SK-N-SH (cell line): Measurements from ENCODE around the gene SLC22A4. TPM values are rescaled to one million over a fixed set of nuclear protein-coding genes. Genes with fewer than 3 reads are reported as not detected.

ENCODE experiments used
- CTCF ChIA-PET: fragments of 300-600, 350-600 bp; formaldehyde crosslinking; extraction: SDS; loops from one replicate; lab custom pipeline; 2021; lab: Yijun Ruan, JAX
- POLR2A ChIA-PET: fragments of 350-600 bp; sonication (Branson Sonifier 250); formaldehyde crosslinking; extraction: SDS; loops from one replicate; lab custom pipeline; 2020; ENCODE audit warnings: antibody characterized with exemption, inconsistent platforms; lab: Yijun Ruan, JAX
- DNase-seq: peaks from one replicate; pipeline ENCODE4 v3.0.0; 2012
- H2AFZ ChIP-seq: fragments of 200-600 bp; sonication (generic); 2 replicates; pipeline ENCODE4 v1.8.1; 2016; ENCODE audit warnings: antibody characterized with exemption, mild to moderate bottlenecking, low read depth
- H3F3A ChIP-seq: fragments of 200-600 bp; sonication (generic); replicated peaks from 2 replicates; pipeline ENCODE3; 2016; ENCODE audit warnings: antibody characterized with exemption, mild to moderate bottlenecking; ENCODE audit not compliant: insufficient read depth
- H3K27ac ChIP-seq, 2 experiments: fragments of 200-500 bp in 1 of 2; fragments of 200-600 bp in 1 of 2; sonication (Bioruptor generic) in 1 of 2; sonication (generic), shearing (Covaris generic) in 1 of 2; 2 replicates each; pipeline versions ENCODE4 v1.5.1 to v1.6.1; 2014 to 2016; ENCODE audit warnings: low read depth in 2 of 2, inconsistent platforms in 1 of 2, low read length in 1 of 2, mild to moderate bottlenecking in 1 of 2, mixed read lengths in 1 of 2
- H3K27me3 ChIP-seq: fragments of 200-600 bp; sonication (generic), shearing (Covaris generic); 2 replicates; pipeline ENCODE4 v1.6.1; 2016; ENCODE audit warnings: mixed run types; ENCODE audit not compliant: insufficient read depth
- H3K36me3 ChIP-seq, 2 experiments: fragments of 200-500 bp in 1 of 2; fragments of 200-600 bp in 1 of 2; sonication (Bioruptor generic) in 1 of 2; sonication (generic) in 1 of 2; replicated peaks in 1 of 2; 2 replicates each; pipeline versions ENCODE3 to v1.5.1; 2014 to 2016; ENCODE audit warnings: low read length in 1 of 2, mild to moderate bottlenecking in 1 of 2; ENCODE audit not compliant: insufficient read depth in 2 of 2, control insufficient read depth in 1 of 2
- H3K4me1 ChIP-seq, 2 experiments: fragments of 200-500 bp in 1 of 2; fragments of 200-600 bp in 1 of 2; sonication (Bioruptor generic) in 1 of 2; sonication (generic), shearing (Covaris generic) in 1 of 2; 2 replicates each; pipeline versions ENCODE4 v1.5.1 to v1.6.1; 2014 to 2016; ENCODE audit warnings: low read depth in 1 of 2, low read length in 1 of 2, mixed run types in 1 of 2; ENCODE audit not compliant: insufficient read depth in 2 of 2, control insufficient read depth in 1 of 2
- H3K4me2 ChIP-seq: fragments of 200-600 bp; sonication (generic), shearing (Covaris generic); 2 replicates; pipeline ENCODE4 v1.6.1; 2017; ENCODE audit warnings: mixed run types
- H3K4me3 ChIP-seq, 2 experiments: fragments of 200-500 bp in 1 of 2; fragments of 200-600 bp in 1 of 2; sonication (Bioruptor generic) in 1 of 2; sonication (generic), shearing (Covaris generic) in 1 of 2; 2 replicates each; pipeline versions ENCODE4 v1.5.1 to v1.8.1; 2014 to 2016; ENCODE audit warnings: low read depth in 2 of 2, inconsistent platforms in 1 of 2, low read length in 1 of 2, mild to moderate bottlenecking in 1 of 2, mixed read lengths in 1 of 2, moderate library complexity in 1 of 2
- H3K79me2 ChIP-seq: fragments of 200-600 bp; sonication (generic); 2 replicates; pipeline ENCODE4 v1.8.1; 2017; ENCODE audit warnings: mild to moderate bottlenecking; ENCODE audit not compliant: insufficient read depth
- H3K9ac ChIP-seq: fragments of 200-600 bp; sonication (generic); 2 replicates; pipeline ENCODE4 v1.6.1; 2017; ENCODE audit warnings: mixed run types
- H3K9me2 ChIP-seq: fragments of 200-600 bp; sonication (generic); 2 replicates; pipeline ENCODE4 v1.6.1; 2017; ENCODE audit warnings: mixed run types
- H3K9me3 ChIP-seq: fragments of 200-600 bp; sonication (generic); 2 replicates; pipeline ENCODE4 v1.6.1; 2017; ENCODE audit warnings: mixed run types, mild to moderate bottlenecking, moderate library complexity
- H4K20me1 ChIP-seq: fragments of 200-600 bp; sonication (generic); 2 replicates; pipeline ENCODE4 v1.6.1; 2017; ENCODE audit warnings: mild to moderate bottlenecking, mixed run types; ENCODE audit not compliant: insufficient read depth
- EP300 ChIP-seq, 2 experiments: IDR thresholded peaks; 2 replicates each; pipeline versions ENCODE4 v1.4.0 to v1.6.1; 2012; ENCODE audit warnings: borderline replicate concordance in 1 of 2, low read depth in 1 of 2, low read length in 1 of 2
- FOSL2 ChIP-seq: IDR thresholded peaks from 2 replicates; pipeline ENCODE4 v1.4.0; 2012; ENCODE audit warnings: low read depth, mild to moderate bottlenecking, moderate library complexity, borderline replicate concordance
- FOXM1 ChIP-seq: IDR thresholded peaks from 2 replicates; pipeline ENCODE4 v1.4.0; 2012; ENCODE audit warnings: low read depth, mild to moderate bottlenecking
- GABPA ChIP-seq: IDR thresholded peaks from 2 replicates; pipeline ENCODE4 v1.4.0; 2012; ENCODE audit warnings: low read depth, mild to moderate bottlenecking
- MEF2A ChIP-seq: IDR thresholded peaks from 2 replicates; pipeline ENCODE4 v1.4.0; 2012; ENCODE audit warnings: low read depth, borderline replicate concordance
- MXI1 ChIP-seq: IDR thresholded peaks from 2 replicates; pipeline ENCODE4 v1.6.1; 2012; ENCODE audit warnings: mild to moderate bottlenecking, low read depth, low read length, improper control_type of control experiment
- POLR2AphosphoS5 ChIP-seq: IDR thresholded peaks from 2 replicates; pipeline ENCODE4 v1.6.1; 2012; ENCODE audit warnings: low read depth, low read length
- RFX5 ChIP-seq: IDR thresholded peaks from 2 replicates; pipeline ENCODE4 v1.6.1; 2012; ENCODE audit warnings: mild to moderate bottlenecking, improper control_type of control experiment, low read length
- SIN3A ChIP-seq: IDR thresholded peaks from 2 replicates; pipeline ENCODE4 v1.6.1; 2012; ENCODE audit warnings: low read depth, mild to moderate bottlenecking, low read length, moderate library complexity, borderline replicate concordance
- YY1 ChIP-seq: IDR thresholded peaks from 2 replicates; pipeline ENCODE4 v1.4.0; 2012; ENCODE audit warnings: low read depth, mild to moderate bottlenecking
- WGBS: methylation state at CpG from one replicate; pipeline ENCODE4 v1.1.6; 2017; ENCODE audit warnings: low lambda C conversion rate; 5-methylcytosine and 5-hydroxymethylcytosine counted together
- polyA plus RNA-seq, 3 experiments: library from polyadenylated mRNA; depleted of rRNA; stranded (reverse); fragments of >200 nt; gene quantifications; 2 replicates each; pipeline ENCODE4 v1.2.3, GENCODE V29; 2012
- TF ChIP-seq, protein P1 (sequence below): fragments of 150-350 bp; IDR thresholded peaks from 2 replicates; pipeline ENCODE4 v1.6.1; 2017; ENCODE audit warnings: antibody characterized with exemption, low read length, low read depth, borderline replicate concordance
- TF ChIP-seq, protein P2 (sequence below): IDR thresholded peaks from 2 replicates; pipeline ENCODE4 v1.4.0; 2012; ENCODE audit warnings: low read depth
- TF ChIP-seq, protein P3 (sequence below): IDR thresholded peaks from 2 replicates; pipeline ENCODE4; 2012
- TF ChIP-seq, protein P4 (sequence below): IDR thresholded peaks from 2 replicates; pipeline ENCODE4 v1.4.0; 2012; ENCODE audit warnings: low read depth, borderline replicate concordance
- TF ChIP-seq, protein P5 (sequence below): IDR thresholded peaks from 2 replicates; pipeline ENCODE4 v1.6.1; 2012; ENCODE audit warnings: mild to moderate bottlenecking, low read depth, low read length, moderate library complexity

The SLC22A4 gene
- polyA plus RNA-seq, 1 of the 3 experiments (the other 2 are of a cell fraction), result 3.3 TPM

DNA sequence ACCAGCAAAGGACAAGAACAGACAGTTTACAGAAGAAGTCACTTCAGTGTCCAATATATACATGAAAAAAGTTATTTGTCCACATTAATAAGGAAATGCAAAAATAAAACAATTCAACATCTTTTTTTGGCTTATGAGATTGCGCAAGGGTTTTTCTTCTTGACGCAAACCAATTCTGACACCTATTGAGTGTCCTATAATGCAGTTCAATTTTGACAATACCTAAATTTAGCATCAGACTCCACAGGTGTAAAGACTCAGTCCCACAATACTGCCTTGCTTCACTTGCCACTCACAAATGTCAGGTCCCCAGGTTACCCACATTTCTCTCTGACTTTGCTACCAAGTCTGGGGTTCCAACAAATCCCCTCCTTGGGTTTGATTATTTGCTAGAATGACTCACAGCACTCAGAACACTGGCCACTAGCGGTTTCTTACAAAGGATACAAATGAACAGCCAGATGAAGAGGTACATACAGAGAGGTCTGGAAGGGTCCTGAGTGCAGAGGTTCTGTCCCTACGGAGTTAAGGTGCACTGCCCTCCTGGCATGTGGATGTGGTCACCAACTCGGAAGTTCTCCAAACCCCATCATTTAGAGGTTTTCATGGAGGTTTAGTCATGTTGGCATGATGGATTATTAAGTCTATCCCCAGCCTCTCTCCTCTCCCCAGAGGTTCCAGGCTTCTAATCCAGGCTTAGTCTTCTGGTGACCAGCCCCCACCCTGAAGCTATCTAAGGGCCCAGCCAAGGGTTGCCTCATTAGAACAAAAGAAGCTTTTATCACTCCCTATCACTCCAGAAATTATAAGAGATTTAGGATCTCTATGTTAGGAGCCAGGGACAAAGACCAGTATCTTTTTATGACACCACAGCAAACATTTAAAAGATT is 48.3 kb downstream of the SLC22A4 start:
- ChIA-PET CTCF (interaction anchor here (0.6 to 1.2 kb wide), 2 partner anchors 17 to 162 kb away, joined by 3 read pairs; no protein-coding TSS in a partner anchor), POLR2A (no interaction called here)
- H3K27ac ChIP-seq, result no peak overlapping the region
- WGBS, result 70% methylated on average over 5 of the region's 5 CpGs
- no peaks in the 10 kb centered on the region; a peak in 1 of 4 replicates for H3K4me1 ChIP-seq
- no peaks in the 10 kb centered on the region for H3K9me3 ChIP-seq
- no peaks in the 10 kb centered on the region for H3K9me2 ChIP-seq
- H3K36me3 ChIP-seq, result peaks cover 4 to 16% of the 10 kb centered on the region in 2 experiments
- H4K20me1 ChIP-seq, result no peaks in the 10 kb centered on the region
- no peak overlapping the region for H3K9ac ChIP-seq
- H2AFZ ChIP-seq, result no peak overlapping the region
- H3K27me3 ChIP-seq, result no peaks in the 10 kb centered on the region
- H3K79me2 ChIP-seq, result no peaks in the 10 kb centered on the region
- no peak for DNase-seq
- H3K4me3 ChIP-seq, result no peak overlapping the region
- TF ChIP-seq EP300 (IDR thresholded peaks at IDR 0.05; ENCODE audit: borderline replicate concordance in 1 of 2, low read depth in 1 of 2, low read length in 1 of 2), result no peak
- TF ChIP-seq FOSL2, result no peak
- TF ChIP-seq, protein P1, sequence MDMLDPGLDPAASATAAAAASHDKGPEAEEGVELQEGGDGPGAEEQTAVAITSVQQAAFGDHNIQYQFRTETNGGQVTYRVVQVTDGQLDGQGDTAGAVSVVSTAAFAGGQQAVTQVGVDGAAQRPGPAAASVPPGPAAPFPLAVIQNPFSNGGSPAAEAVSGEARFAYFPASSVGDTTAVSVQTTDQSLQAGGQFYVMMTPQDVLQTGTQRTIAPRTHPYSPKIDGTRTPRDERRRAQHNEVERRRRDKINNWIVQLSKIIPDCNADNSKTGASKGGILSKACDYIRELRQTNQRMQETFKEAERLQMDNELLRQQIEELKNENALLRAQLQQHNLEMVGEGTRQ, result no peak
- no peak for TF ChIP-seq MXI1
- TF ChIP-seq, protein P2, sequence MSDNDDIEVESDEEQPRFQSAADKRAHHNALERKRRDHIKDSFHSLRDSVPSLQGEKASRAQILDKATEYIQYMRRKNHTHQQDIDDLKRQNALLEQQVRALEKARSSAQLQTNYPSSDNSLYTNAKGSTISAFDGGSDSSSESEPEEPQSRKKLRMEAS, result no peak
- no peak for TF ChIP-seq MEF2A
- TF ChIP-seq, protein P3, sequence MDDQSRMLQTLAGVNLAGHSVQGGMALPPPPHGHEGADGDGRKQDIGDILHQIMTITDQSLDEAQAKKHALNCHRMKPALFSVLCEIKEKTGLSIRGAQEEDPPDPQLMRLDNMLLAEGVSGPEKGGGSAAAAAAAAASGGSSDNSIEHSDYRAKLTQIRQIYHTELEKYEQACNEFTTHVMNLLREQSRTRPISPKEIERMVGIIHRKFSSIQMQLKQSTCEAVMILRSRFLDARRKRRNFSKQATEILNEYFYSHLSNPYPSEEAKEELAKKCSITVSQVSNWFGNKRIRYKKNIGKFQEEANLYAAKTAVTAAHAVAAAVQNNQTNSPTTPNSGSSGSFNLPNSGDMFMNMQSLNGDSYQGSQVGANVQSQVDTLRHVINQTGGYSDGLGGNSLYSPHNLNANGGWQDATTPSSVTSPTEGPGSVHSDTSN, result no peak
- TF ChIP-seq, all 33 proteins: peak for 0
- Histone ChIP-seq H3K4me2 (no peak overlapping the region), H3F3A (no peaks in the 10 kb centered on the region)

DNA sequence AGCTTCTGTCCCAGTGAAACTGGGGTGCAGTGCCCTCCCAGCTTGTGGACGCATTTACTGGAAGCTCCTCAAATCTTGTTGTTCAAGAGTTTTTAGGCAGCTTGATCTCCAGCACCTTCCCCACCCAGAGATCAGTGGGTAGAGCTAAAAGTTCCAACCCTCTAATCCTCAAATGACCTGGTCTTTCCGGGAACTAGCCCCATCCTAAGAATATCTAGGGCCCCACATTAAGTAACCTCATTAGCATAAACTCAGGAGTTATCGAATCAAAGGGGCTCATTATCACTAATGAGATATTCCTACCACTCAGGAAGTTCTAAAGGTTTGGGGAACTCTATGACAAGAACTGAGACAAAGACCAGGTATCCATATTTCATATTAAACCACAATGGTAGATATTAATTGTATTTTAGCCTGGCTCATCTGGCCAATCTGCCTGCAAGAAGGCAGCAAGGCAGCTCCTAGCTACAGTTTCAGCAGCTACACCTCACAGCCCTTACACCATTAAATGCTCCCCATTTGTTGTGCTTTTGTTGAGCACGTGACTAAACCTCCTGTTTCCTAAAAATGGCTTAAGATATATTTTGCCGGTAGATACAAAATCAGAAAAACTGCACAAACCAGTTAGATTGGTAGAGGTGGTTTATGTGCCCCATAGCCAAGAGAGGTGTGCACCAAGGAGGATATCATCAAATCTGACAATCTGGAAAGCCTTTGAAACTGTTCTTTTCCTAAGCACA is 50.8 kb downstream of the SLC22A4 start:
- POLR2A ChIA-PET, result no interaction called here
- Histone ChIP-seq H3K4me1 (no peaks in the 10 kb centered on the region; a peak in 1 of 4 replicates), H3K4me3 (no peak overlapping the region), H3F3A (no peaks in the 10 kb centered on the region), H3K9me2 (no peaks in the 10 kb centered on the region), H2AFZ (no peak overlapping the region), H3K36me3 (peaks cover 4 to 10% of the 10 kb centered on the region in 2 experiments), H3K27ac (no peak overlapping the region), H3K4me2 (no peak overlapping the region), H3K27me3 (no peaks in the 10 kb centered on the region), H3K79me2 (no peaks in the 10 kb centered on the region), H4K20me1 (no peaks in the 10 kb centered on the region), H3K9me3 (no peaks in the 10 kb centered on the region), H3K9ac (no peak overlapping the region)
- DNase-seq, result no peak
- no peak for TF ChIP-seq YY1
- TF ChIP-seq, protein P4, sequence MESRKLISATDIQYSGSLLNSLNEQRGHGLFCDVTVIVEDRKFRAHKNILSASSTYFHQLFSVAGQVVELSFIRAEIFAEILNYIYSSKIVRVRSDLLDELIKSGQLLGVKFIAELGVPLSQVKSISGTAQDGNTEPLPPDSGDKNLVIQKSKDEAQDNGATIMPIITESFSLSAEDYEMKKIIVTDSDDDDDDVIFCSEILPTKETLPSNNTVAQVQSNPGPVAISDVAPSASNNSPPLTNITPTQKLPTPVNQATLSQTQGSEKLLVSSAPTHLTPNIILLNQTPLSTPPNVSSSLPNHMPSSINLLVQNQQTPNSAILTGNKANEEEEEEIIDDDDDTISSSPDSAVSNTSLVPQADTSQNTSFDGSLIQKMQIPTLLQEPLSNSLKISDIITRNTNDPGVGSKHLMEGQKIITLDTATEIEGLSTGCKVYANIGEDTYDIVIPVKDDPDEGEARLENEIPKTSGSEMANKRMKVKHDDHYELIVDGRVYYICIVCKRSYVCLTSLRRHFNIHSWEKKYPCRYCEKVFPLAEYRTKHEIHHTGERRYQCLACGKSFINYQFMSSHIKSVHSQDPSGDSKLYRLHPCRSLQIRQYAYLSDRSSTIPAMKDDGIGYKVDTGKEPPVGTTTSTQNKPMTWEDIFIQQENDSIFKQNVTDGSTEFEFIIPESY, result no peak
- TF ChIP-seq GABPA, result no peak
- no peak for TF ChIP-seq SIN3A
- no peak for TF ChIP-seq FOXM1
- TF ChIP-seq POLR2AphosphoS5, result no peak
- TF ChIP-seq RFX5, result no peak
- no peak for TF ChIP-seq EP300 (IDR thresholded peaks at IDR 0.05; ENCODE audit: borderline replicate concordance in 1 of 2, low read depth in 1 of 2, low read length in 1 of 2)
- TF ChIP-seq, protein P5, sequence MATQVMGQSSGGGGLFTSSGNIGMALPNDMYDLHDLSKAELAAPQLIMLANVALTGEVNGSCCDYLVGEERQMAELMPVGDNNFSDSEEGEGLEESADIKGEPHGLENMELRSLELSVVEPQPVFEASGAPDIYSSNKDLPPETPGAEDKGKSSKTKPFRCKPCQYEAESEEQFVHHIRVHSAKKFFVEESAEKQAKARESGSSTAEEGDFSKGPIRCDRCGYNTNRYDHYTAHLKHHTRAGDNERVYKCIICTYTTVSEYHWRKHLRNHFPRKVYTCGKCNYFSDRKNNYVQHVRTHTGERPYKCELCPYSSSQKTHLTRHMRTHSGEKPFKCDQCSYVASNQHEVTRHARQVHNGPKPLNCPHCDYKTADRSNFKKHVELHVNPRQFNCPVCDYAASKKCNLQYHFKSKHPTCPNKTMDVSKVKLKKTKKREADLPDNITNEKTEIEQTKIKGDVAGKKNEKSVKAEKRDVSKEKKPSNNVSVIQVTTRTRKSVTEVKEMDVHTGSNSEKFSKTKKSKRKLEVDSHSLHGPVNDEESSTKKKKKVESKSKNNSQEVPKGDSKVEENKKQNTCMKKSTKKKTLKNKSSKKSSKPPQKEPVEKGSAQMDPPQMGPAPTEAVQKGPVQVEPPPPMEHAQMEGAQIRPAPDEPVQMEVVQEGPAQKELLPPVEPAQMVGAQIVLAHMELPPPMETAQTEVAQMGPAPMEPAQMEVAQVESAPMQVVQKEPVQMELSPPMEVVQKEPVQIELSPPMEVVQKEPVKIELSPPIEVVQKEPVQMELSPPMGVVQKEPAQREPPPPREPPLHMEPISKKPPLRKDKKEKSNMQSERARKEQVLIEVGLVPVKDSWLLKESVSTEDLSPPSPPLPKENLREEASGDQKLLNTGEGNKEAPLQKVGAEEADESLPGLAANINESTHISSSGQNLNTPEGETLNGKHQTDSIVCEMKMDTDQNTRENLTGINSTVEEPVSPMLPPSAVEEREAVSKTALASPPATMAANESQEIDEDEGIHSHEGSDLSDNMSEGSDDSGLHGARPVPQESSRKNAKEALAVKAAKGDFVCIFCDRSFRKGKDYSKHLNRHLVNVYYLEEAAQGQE, result no peak
- CTCF ChIA-PET, result interaction anchor here (1.2 to 1.6 kb wide), 2 partner anchors 18 to 41 kb away, joined by 3 to 4 read pairs; no protein-coding TSS in a partner anchor
- 64% methylated on average over 5 of the region's 5 CpGs for WGBS
